Activated CD8-positive, alpha-beta memory T cell treated with anti-CD3 and anti-CD28 coated beads, Interleukin-2, amount 10 ng/mL, durations not matched to agents 7 days and 5 days (primary cell): Measurements from ENCODE around the gene MBTD1. TPM values are rescaled to one million over a fixed set of nuclear protein-coding genes. Genes with fewer than 3 reads are reported as not detected.
"Not testable (repeated sequence)": the region's sequence is repeated elsewhere in the genome, so short reads cannot be mapped to it uniquely, and the experiment has no call there.

Source experiments
- ATAC-seq: fragments of 150-1000 bp; cut with Tn5 transposase; one replicate; pipeline ENCODE4 v1.10.0; 2021; ENCODE audit warnings: moderate library complexity
- CTCF ChIA-PET: fragments of 350-600 bp; sonication (Branson Sonifier 250); formaldehyde crosslinking; loops from one replicate; lab custom pipeline; 2021; ENCODE audit warnings: antibody characterized with exemption; lab: Charles Lee
- DNase-seq: peaks from one replicate; pipeline ENCODE4 v3.0.0-alpha.2; 2020
- H3K27ac Mint-ChIP-seq: one replicate; pipeline ENCODE4 v1.8.0; 2021; ENCODE audit warnings: mild to moderate bottlenecking, mixed read lengths
- H3K27me3 Mint-ChIP-seq: one replicate; pipeline ENCODE4 v1.8.0; 2021; ENCODE audit warnings: mixed read lengths
- H3K36me3 Mint-ChIP-seq: one replicate; pipeline ENCODE4 v1.8.0; 2021; ENCODE audit warnings: mild to moderate bottlenecking, mixed read lengths
- H3K4me1 Mint-ChIP-seq: one replicate; pipeline ENCODE4 v1.8.0; 2021; ENCODE audit warnings: mixed read lengths
- H3K4me3 Mint-ChIP-seq: one replicate; pipeline ENCODE4 v1.8.0; 2021; ENCODE audit warnings: mild to moderate bottlenecking, moderate library complexity, mixed read lengths
- H3K9me3 Mint-ChIP-seq: one replicate; pipeline ENCODE4 v1.8.0; 2022; ENCODE audit warnings: low read depth, mixed read lengths
- total RNA-seq, 2 experiments: library from RNA; stranded (reverse); gene quantifications; one replicate each; pipeline ENCODE4 v1.2.3, GENCODE V29; 2021

MBTD1 gene
- total RNA-seq, result 10 to 100 TPM; 10.4 to 11.0 TPM

DNA sequence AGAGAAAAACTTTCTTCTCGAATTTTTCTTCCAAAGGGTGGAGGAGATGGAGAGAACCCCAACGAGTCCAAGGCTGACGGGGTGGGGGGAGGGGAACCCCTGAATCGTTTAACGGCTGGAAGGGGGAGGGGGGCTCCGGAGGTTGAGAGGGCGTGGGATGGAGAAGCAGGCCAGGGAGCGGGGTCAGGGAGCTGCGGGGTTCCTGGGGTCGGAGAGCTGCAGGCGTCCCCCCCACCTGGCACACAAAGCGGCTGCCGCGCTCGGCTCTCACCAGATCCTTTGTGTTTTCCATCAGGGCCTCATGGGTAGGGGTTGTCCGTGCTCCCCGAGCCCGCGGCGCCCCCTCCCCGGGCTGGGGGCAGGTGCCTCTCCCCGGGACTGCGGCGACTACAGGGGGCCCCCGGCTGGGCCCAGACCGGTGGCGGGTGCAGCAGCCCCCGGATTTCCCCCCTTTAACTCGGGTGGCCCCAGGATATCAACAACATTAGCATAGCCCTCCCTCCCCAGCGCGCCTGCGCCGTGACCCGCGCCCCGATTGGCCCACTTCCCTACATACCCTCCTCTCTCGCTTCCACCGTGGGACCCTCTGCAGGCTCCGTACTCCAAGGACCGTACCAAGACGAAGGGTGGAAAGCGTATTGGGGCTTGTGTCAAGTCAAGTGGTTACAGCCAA is at the start of gene MBTD1:
MBTD1 (minus strand) TSS at position 486 of the 673 bp plus-strand sequence. CDS start 34,888 bp downstream, outside the sequence.
- Mint-ChIP-seq H3K36me3 (peaks cover 23% of the 10 kb centered on the region), H3K9me3 (no peaks in the 10 kb centered on the region), H3K27me3 (no peaks in the 10 kb centered on the region), H3K27ac (peak within 1 kb of the TSS; percentile 97), H3K4me1 (peaks cover 55% of the 10 kb centered on the region), H3K4me3 (peak within 1 kb of the TSS; percentile 77)
- CTCF ChIA-PET, result no interaction called here
- peak; percentile 90 for ATAC-seq
- peak; percentile 98 for DNase-seq

DNA sequence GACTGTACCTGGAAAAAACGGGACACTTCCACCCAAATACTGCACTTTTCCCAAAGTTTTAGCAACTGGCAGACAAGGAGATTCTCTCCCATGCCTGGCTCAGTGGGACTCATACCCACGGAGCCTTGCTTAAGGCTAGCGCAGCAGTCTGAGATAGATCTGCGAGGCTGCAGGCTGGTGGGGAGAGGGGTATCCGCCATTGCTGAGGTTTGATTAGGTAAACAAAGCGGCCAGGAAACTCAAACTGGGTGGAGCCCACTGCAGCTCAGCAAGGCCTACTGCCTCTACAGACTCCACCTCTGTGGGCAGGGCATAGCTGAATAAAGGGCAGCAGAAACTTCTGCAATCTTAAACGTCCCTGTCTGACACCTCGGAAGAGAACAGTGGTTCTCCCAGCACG is 45.3 kb upstream of the MBTD1 start:
- H3K9me3 Mint-ChIP-seq, result peaks cover 5% of the 10 kb centered on the region
- H3K36me3 Mint-ChIP-seq, result peaks cover 6% of the 10 kb centered on the region
- DNase-seq (no peak), ATAC-seq (no peak)
- H3K27ac Mint-ChIP-seq, result no peak overlapping the region
- no peak overlapping the region for H3K4me3 Mint-ChIP-seq
- H3K4me1 Mint-ChIP-seq, result no peaks in the 10 kb centered on the region
- CTCF ChIA-PET, result no interaction called here
- H3K27me3 Mint-ChIP-seq, result peaks cover 27% of the 10 kb centered on the region

GRCh38 chr17:51299859-51300258 is 40.0 kb upstream of the MBTD1 start:
- H3K36me3 Mint-ChIP-seq, result peaks cover 11% of the 10 kb centered on the region
- no peak overlapping the region for H3K4me3 Mint-ChIP-seq
- no peak for DNase-seq
- no peaks in the 10 kb centered on the region for H3K9me3 Mint-ChIP-seq
- CTCF ChIA-PET, result interaction anchor here (0.6 to 1.3 kb wide), 3 partner anchors 12 to 606 kb away, joined by 3 to 5 read pairs (median 3); no protein-coding TSS in a partner anchor
- H3K4me1 Mint-ChIP-seq, result peaks cover 9% of the 10 kb centered on the region
- H3K27ac Mint-ChIP-seq, result no peak overlapping the region
- ATAC-seq, result no peak
- no peaks in the 10 kb centered on the region for H3K27me3 Mint-ChIP-seq

DNA sequence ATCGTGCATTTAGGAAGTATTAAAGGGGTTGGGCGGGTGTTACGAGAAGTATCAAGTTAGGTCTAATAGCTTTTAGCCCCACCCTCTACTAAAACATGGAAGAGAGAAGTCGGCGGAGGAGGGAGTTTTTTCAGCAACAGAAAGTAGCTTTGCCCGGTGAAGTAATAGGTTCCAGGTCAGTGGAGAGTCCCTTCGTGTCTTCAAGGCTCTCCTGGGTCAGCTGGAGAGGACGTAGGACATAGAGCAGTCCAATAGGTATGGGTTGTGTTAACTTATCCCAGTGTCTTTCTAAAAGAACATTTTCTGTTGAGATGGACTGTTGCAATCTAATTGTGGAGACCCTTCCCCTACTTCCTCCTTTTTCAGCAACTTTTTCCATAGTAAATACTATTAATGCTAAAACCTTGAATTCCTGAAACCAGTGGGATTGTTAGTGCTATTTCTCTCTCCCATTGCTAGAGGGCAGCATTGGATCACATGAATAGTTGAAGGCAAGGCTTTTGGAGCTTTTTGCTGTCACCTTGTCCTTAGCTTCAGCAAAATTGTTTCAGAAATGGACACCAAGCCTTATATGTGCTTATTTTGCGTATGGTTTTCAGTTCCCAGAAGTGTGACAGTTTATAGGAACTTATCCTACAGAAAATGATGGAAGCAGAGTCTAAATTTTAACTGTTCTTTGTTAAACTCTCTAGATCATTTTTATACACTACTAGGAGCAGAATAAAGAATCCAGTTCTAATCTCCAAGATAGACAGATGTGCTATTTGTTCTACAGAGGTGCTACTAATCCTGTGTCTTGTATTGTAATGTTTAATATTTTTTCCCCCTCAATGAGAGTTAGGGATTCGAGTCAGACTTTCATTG is 38.9 kb upstream of the MBTD1 start:
- Mint-ChIP-seq H3K4me1 (peaks cover 9% of the 10 kb centered on the region), H3K36me3 (peaks cover 17% of the 10 kb centered on the region), H3K27me3 (no peaks in the 10 kb centered on the region), H3K4me3 (no peak overlapping the region), H3K27ac (no peak overlapping the region), H3K9me3 (no peaks in the 10 kb centered on the region)
- CTCF ChIA-PET, result interaction anchor here (0.6 to 1.3 kb wide), 6 partner anchors 9 to 607 kb away, joined by 3 to 5 read pairs (median 3); no protein-coding TSS in a partner anchor
- DNase-seq (no peak), ATAC-seq (no peak)

- H3K36me3 Mint-ChIP-seq, result peaks cover 46% of the 10 kb centered on the region
Measured at GRCh38 chr17:51294338-51294737, 34.5 kb upstream of the MBTD1 start.

GRCh38 chr17:51289696-51290111 is 29.9 kb upstream of the MBTD1 start:
- Mint-ChIP-seq H3K27me3 (no peaks in the 10 kb centered on the region), H3K9me3 (no peaks in the 10 kb centered on the region), H3K4me1 (peaks cover 2% of the 10 kb centered on the region), H3K36me3 (peaks cover 63% of the 10 kb centered on the region), H3K27ac (no peak overlapping the region), H3K4me3 (no peak overlapping the region)
- no peak for ATAC-seq
- no peak for DNase-seq
- CTCF ChIA-PET, result interaction anchor here (0.8 kb wide), 1 partner anchor 9 kb away, joined by 3 read pairs; no protein-coding TSS in a partner anchor

More at GRCh38 chr17:51294338-51294737, 34.5 kb upstream of the MBTD1 start:
- H3K4me3 Mint-ChIP-seq, H3K9me3 Mint-ChIP-seq, DNase-seq, CTCF ChIA-PET, H3K27me3 Mint-ChIP-seq, ATAC-seq, H3K27ac Mint-ChIP-seq, H3K4me1 Mint-ChIP-seq: not testable (repeated sequence)

- Mint-ChIP-seq H3K36me3 (peaks cover 53% of the 10 kb centered on the region), H3K4me3 (no peak overlapping the region), H3K27ac (no peak overlapping the region), H3K9me3 (no peaks in the 10 kb centered on the region), H3K27me3 (no peaks in the 10 kb centered on the region), H3K4me1 (peaks cover 4% of the 10 kb centered on the region)
- CTCF ChIA-PET, result no interaction called here
- ATAC-seq, result no peak
- DNase-seq, result no peak
Measured at GRCh38 chr17:51287412-51287811, 27.6 kb upstream of the MBTD1 start.

DNA sequence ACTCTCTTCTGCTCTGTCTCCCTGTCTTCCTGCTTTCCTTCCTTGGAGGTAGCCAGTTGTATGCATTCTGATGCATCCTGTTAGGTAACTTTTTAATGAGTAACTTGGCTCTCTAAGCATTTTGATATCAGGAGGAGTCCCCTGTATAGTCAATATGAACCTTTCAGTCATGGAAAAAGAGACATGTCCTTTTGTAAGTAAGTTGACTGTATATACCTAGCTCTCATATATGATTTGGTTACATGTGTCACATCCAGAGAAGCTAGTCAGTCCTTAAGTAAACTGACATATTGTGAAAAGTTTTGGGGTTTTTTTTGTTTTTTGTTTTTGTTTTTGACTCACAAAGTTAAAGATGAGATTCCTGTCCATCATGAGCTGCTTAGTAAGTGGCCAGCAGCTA is 19.3 kb upstream of the MBTD1 start:
- H3K36me3 Mint-ChIP-seq, result peaks cover 48% of the 10 kb centered on the region
- H3K9me3 Mint-ChIP-seq, result no peaks in the 10 kb centered on the region
- CTCF ChIA-PET, result interaction anchor here (1.2 kb wide), 1 partner anchor 20 kb away, joined by 5 read pairs; no protein-coding TSS in a partner anchor
- H3K27me3 Mint-ChIP-seq, result no peaks in the 10 kb centered on the region
- H3K4me3 Mint-ChIP-seq, result no peak overlapping the region
- no peak overlapping the region for H3K27ac Mint-ChIP-seq
- ATAC-seq (no peak), DNase-seq (no peak)
- H3K4me1 Mint-ChIP-seq, result peaks cover 6% of the 10 kb centered on the region

DNA sequence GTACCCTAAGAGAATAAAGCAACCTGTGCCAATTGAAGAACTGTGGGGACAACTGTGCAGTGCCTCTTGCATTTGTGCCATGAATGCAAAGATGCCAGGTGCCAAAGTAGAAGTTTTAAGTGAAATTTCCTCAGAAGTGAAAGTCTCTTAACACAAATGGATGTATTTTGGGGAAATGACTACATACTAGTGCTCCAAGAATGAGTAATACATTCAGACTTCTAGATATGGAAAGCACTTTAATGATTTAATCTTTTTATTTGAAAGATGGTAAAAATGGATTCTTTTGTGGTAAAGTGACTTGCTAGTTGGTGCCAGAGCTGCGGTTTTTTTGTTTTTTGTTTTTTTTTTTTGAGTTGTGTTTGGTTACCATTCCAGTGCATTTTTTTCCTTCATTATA is 15.5 kb upstream of the MBTD1 start:
- ATAC-seq, result no peak
- Mint-ChIP-seq H3K4me3 (no peak overlapping the region), H3K9me3 (no peaks in the 10 kb centered on the region), H3K27ac (no peak overlapping the region), H3K27me3 (no peaks in the 10 kb centered on the region), H3K4me1 (peaks cover 15% of the 10 kb centered on the region), H3K36me3 (peaks cover 61% of the 10 kb centered on the region)
- DNase-seq, result no peak
- CTCF ChIA-PET, result no interaction called here

DNA sequence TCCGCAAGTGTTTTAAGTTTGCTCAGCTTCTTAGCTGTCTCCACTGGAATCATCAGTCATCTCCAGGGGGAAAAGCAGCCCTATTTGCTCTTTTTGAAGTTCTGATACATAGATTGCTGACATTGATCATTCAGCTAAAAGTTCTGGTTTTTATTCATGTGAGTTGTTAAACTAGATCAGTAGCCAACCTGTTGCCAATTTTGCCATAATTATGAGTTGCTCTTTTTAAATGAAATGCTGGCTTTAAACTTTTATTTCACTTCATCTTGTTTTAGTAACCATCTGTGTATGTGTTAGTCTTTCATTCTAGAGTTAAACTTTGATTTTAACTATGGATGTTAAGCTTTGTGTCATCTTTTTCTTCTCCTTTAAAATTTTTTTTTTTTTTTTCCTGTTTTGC is 13.0 kb upstream of the MBTD1 start:
- Mint-ChIP-seq H3K27me3 (no peaks in the 10 kb centered on the region), H3K4me1 (peaks cover 15% of the 10 kb centered on the region), H3K27ac (no peak overlapping the region), H3K4me3 (no peak overlapping the region), H3K9me3 (no peaks in the 10 kb centered on the region), H3K36me3 (peaks cover 61% of the 10 kb centered on the region)
- DNase-seq (no peak), ATAC-seq (no peak)
- CTCF ChIA-PET, result no interaction called here

DNA sequence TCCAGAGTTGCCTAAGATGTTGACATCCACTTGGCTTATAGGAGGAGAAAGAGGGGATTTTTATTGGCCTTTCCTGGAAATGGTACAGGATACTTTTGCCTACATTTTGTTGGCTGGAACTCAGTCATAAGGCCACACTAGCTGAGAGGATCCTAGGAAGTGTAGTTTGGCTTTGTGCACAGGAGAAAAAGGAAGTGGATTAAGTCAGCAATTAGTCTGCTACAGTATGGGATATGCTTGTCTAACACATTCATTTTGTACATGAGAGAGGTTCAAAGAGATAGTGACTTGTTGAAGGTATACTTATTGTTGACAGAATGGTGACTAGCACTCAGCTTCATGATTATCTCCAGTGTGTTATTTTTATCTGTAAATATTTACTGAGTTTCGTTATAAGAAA is 10.8 kb upstream of the MBTD1 start:
- Mint-ChIP-seq H3K9me3 (no peaks in the 10 kb centered on the region), H3K4me3 (no peak overlapping the region), H3K4me1 (peaks cover 22% of the 10 kb centered on the region), H3K36me3 (peaks cover 62% of the 10 kb centered on the region), H3K27ac (no peak overlapping the region), H3K27me3 (no peaks in the 10 kb centered on the region)
- no peak for DNase-seq
- CTCF ChIA-PET, result no interaction called here
- ATAC-seq, result no peak

- H3K4me3 Mint-ChIP-seq, result no peak overlapping the region
- H3K4me1 Mint-ChIP-seq, result peaks cover 20% of the 10 kb centered on the region
- peaks cover 59% of the 10 kb centered on the region for H3K36me3 Mint-ChIP-seq
- H3K27ac Mint-ChIP-seq, result no peak overlapping the region
- no peak for DNase-seq
- CTCF ChIA-PET, result no interaction called here
- H3K9me3 Mint-ChIP-seq, result no peaks in the 10 kb centered on the region
- H3K27me3 Mint-ChIP-seq, result no peaks in the 10 kb centered on the region
- no peak for ATAC-seq
Measured at GRCh38 chr17:51269991-51270390, 10.1 kb upstream of the MBTD1 start.

GRCh38 chr17:51264466-51264865 is 4.6 kb upstream of the MBTD1 start:
- H3K36me3 Mint-ChIP-seq, result peaks cover 44% of the 10 kb centered on the region
- H3K4me3 Mint-ChIP-seq, CTCF ChIA-PET, H3K9me3 Mint-ChIP-seq, ATAC-seq, DNase-seq, H3K27me3 Mint-ChIP-seq: not testable (repeated sequence)
- H3K4me1 Mint-ChIP-seq, result peaks cover 34% of the 10 kb centered on the region
- peak overlapping the region; percentile 43 for H3K27ac Mint-ChIP-seq
